HL-60/S4 treated with phorbol 12-myristate 13-acetate at 8.2 ng/mL for 4 days and 3 days (cell line): ENCODE results near the gene NQO2.

Source experiments
- in situ Hi-C: fragments of 300-500 bp; cut with MboI; formaldehyde crosslinking; loops from 2 replicates; pipeline ENCODE4 v1.15.0; 2022; ENCODE audit warnings: low sequenced_read_pairs

The NQO2 gene

GRCh38 chr6:3068329-3069214, 68.9 kb downstream of the NQO2 start, which contains the start of gene RIPK1:
RIPK1 (plus strand) TSS chr6:3068494; CDS start chr6:3076824, 8,330 bp downstream.
- in situ Hi-C loops = no loop called here
